HepG2 (cell line): Measurements from ENCODE around the gene SZRD1. TPM values are rescaled to one million over a fixed set of nuclear protein-coding genes. Genes with fewer than 3 reads are reported as not detected.

ENCODE experiments used
- GABPB1 ChIP-seq: IDR thresholded peaks from 2 replicates; pipeline ENCODE4 v1.6.1; 2016; ENCODE audit warnings: mild to moderate bottlenecking, missing genetic modification reagents, moderate library complexity, missing compliant biosample characterization
- HMG20B ChIP-seq: conservative IDR thresholded peaks from 2 replicates; pipeline ENCODE4 v1.6.1; 2016; ENCODE audit warnings: missing genetic modification reagents, missing compliant biosample characterization
- HMGA1 ChIP-seq: sonication (generic); formaldehyde crosslinking; conservative IDR thresholded peaks from 2 replicates; pipeline ENCODE4 v1.4.0; 2020; ENCODE audit warnings: missing genetic modification reagents
- MATR3 ChIP-seq: sonication (generic); formaldehyde crosslinking; IDR thresholded peaks from 2 replicates; pipeline ENCODE4 v1.4.0; 2020; ENCODE audit warnings: missing genetic modification reagents
- NR2F2 ChIP-seq: IDR thresholded peaks from 2 replicates; pipeline ENCODE4 v1.6.1; 2012; ENCODE audit warnings: low read depth, inconsistent platforms, borderline replicate concordance
- PAXIP1 ChIP-seq: sonication (generic); formaldehyde crosslinking; conservative IDR thresholded peaks from 2 replicates; pipeline ENCODE4 v1.4.0; 2020; ENCODE audit warnings: mild to moderate bottlenecking, missing genetic modification reagents, moderate library complexity
- PHF20 ChIP-seq: sonication (generic); formaldehyde crosslinking; IDR thresholded peaks from 2 replicates; pipeline ENCODE4 v1.5.0; 2020; ENCODE audit warnings: mild to moderate bottlenecking, missing genetic modification reagents
- SALL1 ChIP-seq: sonication (generic); formaldehyde crosslinking; IDR thresholded peaks from 2 replicates; pipeline ENCODE4 v1.8.0; 2022; ENCODE audit warnings: mild to moderate bottlenecking, missing genetic modification reagents
- SALL2 ChIP-seq: sonication (generic); formaldehyde crosslinking; IDR thresholded peaks from 2 replicates; pipeline ENCODE4 v1.8.1; 2023; ENCODE audit warnings: mild to moderate bottlenecking, missing genetic modification reagents, inconsistent platforms
- XRCC5 ChIP-seq: fragments of 200-400 bp; formaldehyde crosslinking; optimal IDR thresholded peaks from 2 replicates; pipeline ENCODE3; 2017; ENCODE audit warnings: mild to moderate bottlenecking, low read length
- ZBTB2 ChIP-seq: sonication (generic); formaldehyde crosslinking; IDR thresholded peaks from 2 replicates; pipeline ENCODE4 v1.8.0; 2022; ENCODE audit warnings: low read depth, missing genetic modification reagents
- ZKSCAN8 ChIP-seq: IDR thresholded peaks from 2 replicates; pipeline ENCODE4 v1.6.1; 2016; ENCODE audit warnings: borderline replicate concordance, missing genetic modification reagents, missing compliant biosample characterization
- ZMYM4 ChIP-seq: sonication (generic); formaldehyde crosslinking; IDR thresholded peaks from 2 replicates; pipeline ENCODE4 v1.8.1; 2023; ENCODE audit warnings: mild to moderate bottlenecking, missing genetic modification reagents
- polyA plus RNA-seq, 8 experiments: library from polyadenylated mRNA; depleted of rRNA in 3 of 8; stranded (reverse) in 7 of 8; unstranded in 1 of 8; fragments of >200 nt; fragmentation: Illumina TruSeq in 4 of 8; extraction: Trizol in 4 of 8; gene quantifications; 2 replicates each; pipeline versions ENCODE4 v1.2.1 to v1.2.3, GENCODE V29; 2011 to 2016; ENCODE audit warnings: low read depth in 4 of 8, missing spikeins in 1 of 8, mixed read lengths in 1 of 8; ENCODE audit not compliant: insufficient read depth in 1 of 8
- total RNA-seq, 5 experiments: library from RNA; depleted of rRNA; stranded (reverse); fragments of >200 nt; fragmentation: Illumina TruSeq; extraction: Trizol; gene quantifications; 2 replicates each; pipeline ENCODE4 v1.2.3, GENCODE V29; 2016; ENCODE audit warnings: low read depth in 1 of 5
- TF ChIP-seq, protein P1 (sequence below): sonication (generic); formaldehyde crosslinking; IDR thresholded peaks from 2 replicates; pipeline ENCODE4 v1.5.1; 2020; ENCODE audit warnings: mild to moderate bottlenecking, missing genetic modification reagents, borderline replicate concordance
- TF ChIP-seq, protein P2 (sequence below): sonication (generic); formaldehyde crosslinking; IDR thresholded peaks from 2 replicates; pipeline ENCODE4 v1.4.0; 2020; ENCODE audit warnings: mild to moderate bottlenecking, missing genetic modification reagents
- TF ChIP-seq, protein P3 (sequence below): sonication (generic); formaldehyde crosslinking; IDR thresholded peaks from 2 replicates; pipeline ENCODE4 v1.4.0; 2020; ENCODE audit warnings: mild to moderate bottlenecking, low read depth, missing genetic modification reagents
- TF ChIP-seq, protein P4 (sequence below): sonication (generic); formaldehyde crosslinking; IDR thresholded peaks from 2 replicates; pipeline ENCODE4 v1.8.0; 2022; ENCODE audit warnings: missing genetic modification reagents, mild to moderate bottlenecking, inconsistent platforms, borderline replicate concordance

SZRD1 gene
- total and polyA plus RNA-seq, 2 of the 13 experiments (the other 11 are each of a cell fraction or from before 2014, with no cell fraction given), result 28.5 to 41.4 TPM

GRCh38 chr1:16367258-16367967 is 371 bp downstream of the SZRD1 start (continued):
- 0 out of 2 replicates have a peak, but pooled peaks have one; percentile 11 for TF ChIP-seq HMG20B (CRISPR knock-in tag)
- peak; percentile 32; the same call in 1 of the 2 replicates for TF ChIP-seq PAXIP1 (CRISPR knock-in tag)
- TF ChIP-seq GABPB1, result peak; percentile 87
- TF ChIP-seq ZKSCAN8 (CRISPR knock-in tag), result peak; percentile 12; the same call in 1 of the 2 replicates
- TF ChIP-seq SALL1 (CRISPR knock-in tag), result peak; percentile 88
- TF ChIP-seq NR2F2, result no peak
- TF ChIP-seq, protein P1, sequence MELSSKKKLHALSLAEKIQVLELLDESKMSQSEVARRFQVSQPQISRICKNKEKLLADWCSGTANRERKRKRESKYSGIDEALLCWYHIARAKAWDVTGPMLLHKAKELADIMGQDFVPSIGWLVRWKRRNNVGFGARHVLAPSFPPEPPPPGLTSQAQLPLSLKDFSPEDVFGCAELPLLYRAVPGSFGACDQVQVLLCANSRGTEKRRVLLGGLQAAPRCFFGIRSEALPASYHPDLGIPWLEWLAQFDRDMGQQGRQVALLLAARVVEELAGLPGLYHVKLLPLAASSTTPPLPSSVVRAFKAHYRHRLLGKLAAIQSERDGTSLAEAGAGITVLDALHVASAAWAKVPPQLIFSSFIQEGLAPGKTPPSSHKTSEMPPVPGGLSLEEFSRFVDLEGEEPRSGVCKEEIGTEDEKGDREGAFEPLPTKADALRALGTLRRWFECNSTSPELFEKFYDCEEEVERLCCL (CRISPR knock-in tag), result 0 out of 2 replicates have a peak, but pooled peaks have one; percentile 58
- TF ChIP-seq, protein P2, sequence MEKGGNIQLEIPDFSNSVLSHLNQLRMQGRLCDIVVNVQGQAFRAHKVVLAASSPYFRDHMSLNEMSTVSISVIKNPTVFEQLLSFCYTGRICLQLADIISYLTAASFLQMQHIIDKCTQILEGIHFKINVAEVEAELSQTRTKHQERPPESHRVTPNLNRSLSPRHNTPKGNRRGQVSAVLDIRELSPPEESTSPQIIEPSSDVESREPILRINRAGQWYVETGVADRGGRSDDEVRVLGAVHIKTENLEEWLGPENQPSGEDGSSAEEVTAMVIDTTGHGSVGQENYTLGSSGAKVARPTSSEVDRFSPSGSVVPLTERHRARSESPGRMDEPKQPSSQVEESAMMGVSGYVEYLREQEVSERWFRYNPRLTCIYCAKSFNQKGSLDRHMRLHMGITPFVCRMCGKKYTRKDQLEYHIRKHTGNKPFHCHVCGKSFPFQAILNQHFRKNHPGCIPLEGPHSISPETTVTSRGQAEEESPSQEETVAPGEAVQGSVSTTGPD (CRISPR knock-in tag), result no peak
- no peak for TF ChIP-seq MATR3 (CRISPR knock-in tag)
- TF ChIP-seq ZBTB2, result no peak
- TF ChIP-seq, protein P3, sequence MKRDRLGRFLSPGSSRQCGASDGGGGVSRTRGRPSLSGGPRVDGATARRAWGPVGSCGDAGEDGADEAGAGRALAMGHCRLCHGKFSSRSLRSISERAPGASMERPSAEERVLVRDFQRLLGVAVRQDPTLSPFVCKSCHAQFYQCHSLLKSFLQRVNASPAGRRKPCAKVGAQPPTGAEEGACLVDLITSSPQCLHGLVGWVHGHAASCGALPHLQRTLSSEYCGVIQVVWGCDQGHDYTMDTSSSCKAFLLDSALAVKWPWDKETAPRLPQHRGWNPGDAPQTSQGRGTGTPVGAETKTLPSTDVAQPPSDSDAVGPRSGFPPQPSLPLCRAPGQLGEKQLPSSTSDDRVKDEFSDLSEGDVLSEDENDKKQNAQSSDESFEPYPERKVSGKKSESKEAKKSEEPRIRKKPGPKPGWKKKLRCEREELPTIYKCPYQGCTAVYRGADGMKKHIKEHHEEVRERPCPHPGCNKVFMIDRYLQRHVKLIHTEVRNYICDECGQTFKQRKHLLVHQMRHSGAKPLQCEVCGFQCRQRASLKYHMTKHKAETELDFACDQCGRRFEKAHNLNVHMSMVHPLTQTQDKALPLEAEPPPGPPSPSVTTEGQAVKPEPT, result no peak
- TF ChIP-seq SALL2 (CRISPR knock-in tag), result peak; percentile 72; the same call in 1 of the 2 replicates
- peak; percentile 46; the same call in 1 of the 2 replicates for TF ChIP-seq PHF20
- TF ChIP-seq XRCC5, result no peak
- TF ChIP-seq ZMYM4 (CRISPR knock-in tag), result peak; percentile 52
- TF ChIP-seq, protein P4, sequence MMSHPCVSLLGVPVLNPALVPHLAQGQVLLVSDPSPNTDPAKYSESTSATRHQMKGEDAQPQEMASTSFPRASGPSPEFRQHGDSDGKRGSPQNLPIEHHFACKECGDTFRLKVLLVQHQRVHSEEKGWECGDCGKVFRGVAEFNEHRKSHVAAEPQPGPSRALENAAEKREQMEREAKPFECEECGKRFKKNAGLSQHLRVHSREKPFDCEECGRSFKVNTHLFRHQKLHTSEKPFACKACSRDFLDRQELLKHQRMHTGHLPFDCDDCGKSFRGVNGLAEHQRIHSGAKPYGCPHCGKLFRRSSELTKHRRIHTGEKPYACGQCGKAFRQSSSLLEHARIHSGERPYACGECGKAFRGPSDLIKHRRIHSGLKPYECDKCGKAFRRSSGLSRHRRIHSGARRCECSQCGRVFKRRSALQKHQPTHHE (CRISPR knock-in tag), result no peak
- TF ChIP-seq HMGA1 (CRISPR knock-in tag), result no peak
